ENCODE measurements around the gene MPST.

DNA sequence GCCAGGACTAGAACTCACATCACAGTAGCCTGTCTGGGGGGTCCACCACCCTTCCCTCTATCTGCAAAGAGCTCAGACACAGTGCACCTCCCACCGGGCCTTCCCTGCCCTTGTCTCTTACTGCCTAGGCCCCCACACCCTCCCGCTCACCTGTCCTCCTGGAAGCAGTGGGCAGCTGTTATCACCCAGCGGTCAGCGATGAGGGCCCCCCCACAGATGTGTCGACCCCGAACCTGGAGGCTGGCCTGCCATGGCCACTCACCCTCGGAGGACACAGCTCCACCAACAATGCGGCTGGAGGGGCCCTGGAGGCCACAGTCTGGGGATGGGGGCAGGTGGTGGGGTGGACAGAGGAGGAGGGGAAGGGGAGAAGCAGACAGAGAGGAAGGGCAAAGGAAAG is 50.8 kb downstream of the MPST start:
- TF ChIP-seq, protein P1, sequence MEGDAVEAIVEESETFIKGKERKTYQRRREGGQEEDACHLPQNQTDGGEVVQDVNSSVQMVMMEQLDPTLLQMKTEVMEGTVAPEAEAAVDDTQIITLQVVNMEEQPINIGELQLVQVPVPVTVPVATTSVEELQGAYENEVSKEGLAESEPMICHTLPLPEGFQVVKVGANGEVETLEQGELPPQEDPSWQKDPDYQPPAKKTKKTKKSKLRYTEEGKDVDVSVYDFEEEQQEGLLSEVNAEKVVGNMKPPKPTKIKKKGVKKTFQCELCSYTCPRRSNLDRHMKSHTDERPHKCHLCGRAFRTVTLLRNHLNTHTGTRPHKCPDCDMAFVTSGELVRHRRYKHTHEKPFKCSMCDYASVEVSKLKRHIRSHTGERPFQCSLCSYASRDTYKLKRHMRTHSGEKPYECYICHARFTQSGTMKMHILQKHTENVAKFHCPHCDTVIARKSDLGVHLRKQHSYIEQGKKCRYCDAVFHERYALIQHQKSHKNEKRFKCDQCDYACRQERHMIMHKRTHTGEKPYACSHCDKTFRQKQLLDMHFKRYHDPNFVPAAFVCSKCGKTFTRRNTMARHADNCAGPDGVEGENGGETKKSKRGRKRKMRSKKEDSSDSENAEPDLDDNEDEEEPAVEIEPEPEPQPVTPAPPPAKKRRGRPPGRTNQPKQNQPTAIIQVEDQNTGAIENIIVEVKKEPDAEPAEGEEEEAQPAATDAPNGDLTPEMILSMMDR (IDR thresholded peaks at IDR 0.05), result no peak
- TF ChIP-seq POLR2A (IDR thresholded peaks at IDR 0.05), result no peak
